NT2/D1 (cell line): ENCODE results near the gene EBF4.

Experiments
- SUZ12 ChIP-seq: IDR thresholded peaks from 2 replicates; pipeline ENCODE4 v1.6.1; 2011; ENCODE audit not compliant: insufficient read length, insufficient read depth; ENCODE audit errors: extremely low read depth
- YY1 ChIP-seq: IDR thresholded peaks from 2 replicates; pipeline ENCODE4 v1.6.1; 2011; ENCODE audit not compliant: insufficient read length, insufficient read depth

DNA sequence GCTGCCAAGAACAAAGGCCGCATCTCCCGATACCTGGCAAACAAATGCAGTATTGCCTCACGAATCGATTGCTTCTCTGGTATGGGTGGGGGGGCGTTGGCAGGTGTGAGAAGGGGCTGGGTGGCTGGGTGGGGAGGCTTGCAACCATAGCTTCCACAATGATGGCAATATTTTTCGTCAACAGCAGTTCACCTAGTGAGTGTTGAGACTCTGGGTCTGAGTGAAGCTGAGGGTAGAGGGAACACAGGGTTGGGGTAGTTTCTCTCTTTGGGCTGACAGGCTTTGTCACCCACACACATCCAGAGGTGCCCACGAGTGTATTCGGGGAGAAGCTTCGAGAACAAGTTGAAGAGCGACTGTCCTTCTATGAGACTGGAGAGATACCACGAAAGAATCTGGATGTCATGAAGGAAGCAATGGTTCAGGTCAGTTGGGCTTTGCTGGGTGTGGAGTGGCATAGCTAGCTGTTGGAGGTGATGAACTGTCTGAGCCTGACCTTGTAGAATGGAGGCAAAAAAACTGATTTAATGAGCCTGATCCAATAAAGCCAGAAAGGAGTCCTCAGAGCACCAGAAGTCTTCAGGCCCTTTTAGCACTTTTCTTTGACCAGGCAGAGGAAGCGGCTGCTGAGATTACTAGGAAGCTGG is 36.0 kb upstream of the EBF4 start:
- TF ChIP-seq SUZ12 (no peak), YY1 (no peak)
